Stomach (tissue), 4 donors: ENCODE data around the gene TGM2.

ENCODE experiments used
- POLR2A ChIP-seq, 4 donors: fragments of 450-650 bp; IDR thresholded peaks; one replicate each; pipeline ENCODE4 v1.6.1; 2016; ENCODE audit warnings: antibody characterized with exemption in 4 of 4, control low read depth in 2 of 4, mild to moderate bottlenecking in 1 of 4, moderate library complexity in 1 of 4
- POLR2AphosphoS5 ChIP-seq, 3 donors: sonication (generic); formaldehyde crosslinking; IDR thresholded peaks; one replicate each; pipeline ENCODE4 v1.6.1; 2016; ENCODE audit warnings: antibody characterized with exemption in 3 of 3
- TF ChIP-seq, protein P1 (sequence below), 7 experiments: fragments of 450-650 bp in 4 of 7; fragments of 200-600 bp in 3 of 7; sonication (generic) in 3 of 7; IDR thresholded peaks; one replicate each; pipeline ENCODE4 v1.5.1; 2016 to 2019; ENCODE audit warnings: antibody characterized with exemption in 7 of 7, control low read depth in 2 of 7, mild to moderate bottlenecking in 1 of 7

DNA sequence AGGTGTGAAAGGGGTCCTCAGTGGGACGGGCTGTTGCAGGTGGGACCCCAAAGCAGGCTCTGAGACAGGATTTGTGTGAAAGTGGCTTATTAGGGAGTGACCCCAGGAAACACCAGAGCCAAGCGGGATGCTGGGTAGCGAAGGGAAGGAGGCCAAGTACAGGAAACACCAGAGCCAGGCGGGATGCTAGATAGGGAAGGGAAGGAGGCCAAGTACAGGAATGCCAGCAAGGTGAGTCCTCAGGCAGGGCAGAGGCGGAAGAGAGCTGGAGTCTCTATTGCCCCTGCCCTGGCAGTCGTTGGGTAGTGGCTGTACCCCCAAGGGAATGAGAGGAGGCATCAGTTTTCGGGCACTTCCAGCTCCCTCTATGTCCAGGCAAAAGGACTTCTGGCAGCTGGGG lies 30.5 kb upstream of the TGM2 start:
- TF ChIP-seq, protein P1, sequence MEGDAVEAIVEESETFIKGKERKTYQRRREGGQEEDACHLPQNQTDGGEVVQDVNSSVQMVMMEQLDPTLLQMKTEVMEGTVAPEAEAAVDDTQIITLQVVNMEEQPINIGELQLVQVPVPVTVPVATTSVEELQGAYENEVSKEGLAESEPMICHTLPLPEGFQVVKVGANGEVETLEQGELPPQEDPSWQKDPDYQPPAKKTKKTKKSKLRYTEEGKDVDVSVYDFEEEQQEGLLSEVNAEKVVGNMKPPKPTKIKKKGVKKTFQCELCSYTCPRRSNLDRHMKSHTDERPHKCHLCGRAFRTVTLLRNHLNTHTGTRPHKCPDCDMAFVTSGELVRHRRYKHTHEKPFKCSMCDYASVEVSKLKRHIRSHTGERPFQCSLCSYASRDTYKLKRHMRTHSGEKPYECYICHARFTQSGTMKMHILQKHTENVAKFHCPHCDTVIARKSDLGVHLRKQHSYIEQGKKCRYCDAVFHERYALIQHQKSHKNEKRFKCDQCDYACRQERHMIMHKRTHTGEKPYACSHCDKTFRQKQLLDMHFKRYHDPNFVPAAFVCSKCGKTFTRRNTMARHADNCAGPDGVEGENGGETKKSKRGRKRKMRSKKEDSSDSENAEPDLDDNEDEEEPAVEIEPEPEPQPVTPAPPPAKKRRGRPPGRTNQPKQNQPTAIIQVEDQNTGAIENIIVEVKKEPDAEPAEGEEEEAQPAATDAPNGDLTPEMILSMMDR (IDR thresholded peaks at IDR 0.05), result no peak
- TF ChIP-seq POLR2AphosphoS5 (IDR thresholded peaks at IDR 0.05) (no peak), POLR2A (IDR thresholded peaks at IDR 0.05) (no peak)
